CD14-positive monocyte (primary cell): ENCODE measurements around the gene S1PR4. TPM values are rescaled to one million over a fixed set of nuclear protein-coding genes. Genes with fewer than 3 reads are reported as not detected.
A peak's percentile ranks its signal among the peaks of the same experiment; 100 is the strongest.

Experiments
- DNase-seq, 3 donors: peaks; one replicate each; pipeline ENCODE4 v3.0.0-alpha.2; 2011 to 2022
- H2AFZ ChIP-seq: 2 replicates; pipeline ENCODE4 v1.6.0; 2012; ENCODE audit warnings: mild to moderate bottlenecking, low read depth, low read length, inconsistent platforms; ENCODE audit not compliant: insufficient read depth, poor library complexity, severe bottlenecking
- H3K27ac ChIP-seq, 2 donors: 1 replicate in 1 of 2; 2 replicates in 1 of 2; pipeline ENCODE4 v1.5.1; 2012 to 2013; ENCODE audit warnings: low read length in 2 of 2, control low read depth in 1 of 2, inconsistent platforms in 1 of 2, low read depth in 1 of 2, mild to moderate bottlenecking in 1 of 2
- H3K27me3 ChIP-seq, 2 donors: one replicate each; pipeline versions ENCODE4 v1.6.0 to v1.6.1; 2011 to 2013; ENCODE audit warnings: low read length in 2 of 2; ENCODE audit not compliant: control insufficient read depth in 2 of 2, insufficient read depth in 2 of 2
- H3K36me3 ChIP-seq, 2 donors: replicated peaks in 1 of 2; 1 replicate in 1 of 2; 2 replicates in 1 of 2; pipeline versions ENCODE4 v1.5.1 to v1.6.1; 2012 to 2013; ENCODE audit warnings: low read length in 2 of 2, control low read depth in 1 of 2, inconsistent platforms in 1 of 2, mild to moderate bottlenecking in 1 of 2; ENCODE audit not compliant: insufficient read depth in 2 of 2, control insufficient read depth in 1 of 2
- H3K4me1 ChIP-seq, 2 donors: 1 replicate in 1 of 2; 2 replicates in 1 of 2; pipeline versions ENCODE4 v1.5.1 to v1.6.1; 2012 to 2013; ENCODE audit warnings: low read length in 2 of 2, control low read depth in 1 of 2, inconsistent platforms in 1 of 2, mild to moderate bottlenecking in 1 of 2, moderate library complexity in 1 of 2; ENCODE audit not compliant: insufficient read depth in 2 of 2, control insufficient read depth in 1 of 2
- H3K4me2 ChIP-seq: replicated peaks from 2 replicates; pipeline ENCODE3; 2012; ENCODE audit warnings: low read length, moderate library complexity, mild to moderate bottlenecking; ENCODE audit not compliant: poor library complexity, severe bottlenecking; ENCODE audit errors: extremely low read depth
- H3K4me3 ChIP-seq, 3 experiments: fragments of 200-600 bp in 1 of 3; sonication (generic) in 1 of 3; replicated peaks in 1 of 3; 1 replicate in 2 of 3; 2 replicates in 1 of 3; pipeline ENCODE4 v1.5.1; 2011 to 2013; ENCODE audit warnings: low read length in 3 of 3, mild to moderate bottlenecking in 3 of 3, control low read depth in 2 of 3, low read depth in 2 of 3, inconsistent platforms in 1 of 3, moderate library complexity in 1 of 3
- H3K79me2 ChIP-seq: 2 replicates; pipeline ENCODE4 v1.6.0; 2012; ENCODE audit warnings: mild to moderate bottlenecking, control low read depth, inconsistent platforms, low read length, moderate library complexity; ENCODE audit not compliant: insufficient read depth
- H3K9ac ChIP-seq: 2 replicates; pipeline ENCODE4 v1.6.0; 2017; ENCODE audit warnings: low read length, mild to moderate bottlenecking; ENCODE audit not compliant: insufficient read depth, poor library complexity, severe bottlenecking
- H3K9me3 ChIP-seq, 2 donors: replicated peaks in 1 of 2; 1 replicate in 1 of 2; 2 replicates in 1 of 2; pipeline versions ENCODE4 v1.5.1 to v1.6.1; 2012 to 2013; ENCODE audit warnings: low read length in 2 of 2, control low read depth in 1 of 2; ENCODE audit not compliant: control insufficient read depth in 1 of 2, insufficient read depth in 1 of 2
- H4K20me1 ChIP-seq: 2 replicates; pipeline ENCODE4 v1.6.0; 2012; ENCODE audit warnings: mild to moderate bottlenecking, low read length, control low read depth, moderate library complexity; ENCODE audit not compliant: insufficient read depth
- H3K27ac Mint-ChIP-seq, 7 donors: one replicate each; pipeline ENCODE4 v1.8.0; 2020; ENCODE audit warnings: mild to moderate bottlenecking in 7 of 7, mixed read lengths in 7 of 7, moderate library complexity in 6 of 7, inconsistent platforms in 2 of 7
- H3K27me3 Mint-ChIP-seq, 3 donors: one replicate each; pipeline ENCODE4 v1.8.0; 2021 to 2022; ENCODE audit warnings: low read depth in 3 of 3, mild to moderate bottlenecking in 3 of 3, mixed read lengths in 3 of 3, moderate library complexity in 3 of 3, inconsistent platforms in 1 of 3
- H3K36me3 Mint-ChIP-seq, 2 donors: one replicate each; pipeline ENCODE4 v1.8.0; 2020; ENCODE audit warnings: mixed read lengths in 2 of 2, inconsistent platforms in 1 of 2, mild to moderate bottlenecking in 1 of 2
- H3K4me1 Mint-ChIP-seq: one replicate; pipeline ENCODE4 v1.8.0; 2020; ENCODE audit warnings: mild to moderate bottlenecking, mixed read lengths
- H3K4me3 Mint-ChIP-seq, 2 donors: one replicate each; pipeline ENCODE4 v1.8.0; 2020; ENCODE audit warnings: mild to moderate bottlenecking in 2 of 2, mixed read lengths in 2 of 2, moderate library complexity in 1 of 2
- H3K9me3 Mint-ChIP-seq, 7 donors: one replicate each; pipeline ENCODE4 v1.8.0; 2020 to 2022; ENCODE audit warnings: mixed read lengths in 7 of 7, mild to moderate bottlenecking in 6 of 7, moderate library complexity in 6 of 7, inconsistent platforms in 2 of 7
- CTCF ChIP-seq: fragments of 200-600 bp; IDR thresholded peaks from one replicate; pipeline ENCODE4 v1.8.0; 2022; ENCODE audit warnings: antibody characterized with exemption, mild to moderate bottlenecking
- WGBS: methylation state at CpG from one replicate; pipeline ENCODE4 v1.1.5; 2013; ENCODE audit warnings: missing lambda C conversion rate; ENCODE audit not compliant: insufficient coverage; 5-methylcytosine and 5-hydroxymethylcytosine counted together
- intact Hi-C, 2 donors: fragments of 100-400 bp; cut with micrococcal nuclease; formaldehyde crosslinking; loops; one replicate each; pipeline versions ENCODE4 v1.15.0 to v1.15.1; 2023
- polyA plus RNA-seq, 3 donors: library from polyadenylated mRNA; depleted of rRNA in 1 of 3; unstranded in 2 of 3; stranded (reverse) in 1 of 3; fragments of 300-500 nt in 2 of 3; fragments of >200 nt in 1 of 3; fragmentation: Illumina TruSeq in 2 of 3; gene quantifications; 1 replicate in 2 of 3; 2 replicates in 1 of 3; pipeline ENCODE4 v1.2.3, GENCODE V29; 2012 to 2021

S1PR4 gene
- polyA plus RNA-seq, 3 donors: 28.5 to 131 (median 105) TPM

DNA sequence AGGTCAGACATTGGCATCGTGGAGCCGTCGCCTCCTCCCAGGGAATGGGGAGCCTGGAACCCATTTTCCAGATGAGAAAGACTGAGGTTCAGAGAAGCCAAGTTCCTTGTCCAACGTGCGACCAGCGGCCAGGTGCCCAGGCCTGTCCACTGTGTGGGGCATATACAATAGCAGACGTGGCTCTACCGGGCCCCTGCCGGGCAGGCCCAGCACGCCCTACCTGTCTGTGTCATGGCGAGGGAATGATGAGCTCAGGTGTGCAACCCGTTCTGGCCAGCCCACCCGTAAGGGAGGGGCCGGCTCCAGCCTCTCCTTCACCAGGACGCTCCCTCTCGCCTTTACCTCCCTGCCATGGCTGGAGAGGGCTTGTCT, 41.9 kb upstream of the S1PR4 start:
- H2AFZ ChIP-seq: no peak overlapping the region
- DNase-seq: no peak
- H3K9me3 Mint-ChIP-seq: peaks cover 0 to 2% (median 0%) of the 10 kb centered on the region in 7 donors
- peak overlapping the region; percentile 100 for H3K9ac ChIP-seq
- H3K4me1 ChIP-seq: peaks cover 65 to 71% of the 10 kb centered on the region in 2 donors
- H3K27me3 ChIP-seq: no peaks in the 10 kb centered on the region
- intact Hi-C loops: no loop called here
- peak overlapping the region; percentile 90 for H3K4me3 Mint-ChIP-seq
- no peak for TF ChIP-seq CTCF
- WGBS: 1% methylated on average over 10 of the region's 16 CpGs
- peaks cover 57% of the 10 kb centered on the region for H3K4me1 Mint-ChIP-seq
- no peaks in the 10 kb centered on the region for H3K36me3 ChIP-seq
- peak overlapping the region; percentile 82 to 100 for H3K27ac ChIP-seq
- peaks cover 12 to 13% of the 10 kb centered on the region in 2 donors for H3K36me3 Mint-ChIP-seq
- H3K27me3 Mint-ChIP-seq: no peaks in the 10 kb centered on the region
- peaks cover 18% of the 10 kb centered on the region for H4K20me1 ChIP-seq
- peak overlapping the region; percentile 84 to 97 (median 92) for H3K27ac Mint-ChIP-seq
- H3K4me3 ChIP-seq: peak overlapping the region; percentile 92 to 95 (median 94)
- H3K4me2 ChIP-seq: peak overlapping the region; percentile 95
- peaks cover 53% of the 10 kb centered on the region for H3K79me2 ChIP-seq
- H3K9me3 ChIP-seq: no peaks in the 10 kb centered on the region

DNA sequence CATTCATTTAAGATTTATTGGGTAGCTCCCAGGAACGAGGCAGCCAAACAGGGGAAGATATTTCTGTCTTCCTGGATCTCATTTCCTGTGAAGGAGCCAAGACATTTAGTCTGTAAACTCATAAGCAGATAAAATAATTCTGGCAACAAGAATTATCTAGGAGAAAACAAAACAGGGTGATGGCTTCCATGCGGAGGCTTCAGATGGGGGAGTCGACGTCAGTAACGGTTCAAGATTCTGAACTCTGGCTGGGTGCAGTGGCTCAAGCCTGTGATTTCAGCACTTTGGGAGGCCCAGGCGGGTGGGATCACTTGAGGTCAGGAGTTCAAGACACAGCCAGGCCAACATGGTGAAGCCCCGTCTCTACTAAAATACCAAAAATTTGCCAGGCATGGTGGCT, 41.5 kb upstream of the S1PR4 start:
- Histone ChIP-seq H3K9ac (peak overlapping the region; percentile 100), H3K4me3 (peak overlapping the region; percentile 92 to 95 (median 94)), H3K79me2 (peaks cover 53% of the 10 kb centered on the region), H3K36me3 (no peaks in the 10 kb centered on the region), H4K20me1 (peaks cover 18% of the 10 kb centered on the region), H3K4me1 (peaks cover 69 to 74% of the 10 kb centered on the region in 2 donors), H2AFZ (no peak overlapping the region), H3K9me3 (no peaks in the 10 kb centered on the region), H3K4me2 (peak overlapping the region; percentile 95), H3K27ac (peak overlapping the region; percentile 82 to 100), H3K27me3 (no peaks in the 10 kb centered on the region)
- no peaks in the 10 kb centered on the region for H3K27me3 Mint-ChIP-seq
- no peak for TF ChIP-seq CTCF
- peaks cover 12 to 14% of the 10 kb centered on the region in 2 donors for H3K36me3 Mint-ChIP-seq
- peak overlapping the region; percentile 90 for H3K4me3 Mint-ChIP-seq
- peaks cover 60% of the 10 kb centered on the region for H3K4me1 Mint-ChIP-seq
- intact Hi-C loops: no loop called here
- peaks cover 0 to 2% (median 0%) of the 10 kb centered on the region in 7 donors for H3K9me3 Mint-ChIP-seq
- peak in 1 of 3 donors; percentile 39 for DNase-seq
- H3K27ac Mint-ChIP-seq: peak overlapping the region; percentile 84 to 97 (median 92)
- WGBS: 11% methylated on average over 6 of the region's 7 CpGs
